OCI-M2 (cell line): ENCODE results near the gene MRPL23.

Source experiments
- DNase-seq: peaks from one replicate; lab custom pipeline; 2025; ENCODE audit not compliant: unreplicated experiment; lab: John Stamatoyannopoulos, UW

Gene MRPL23

DNA sequence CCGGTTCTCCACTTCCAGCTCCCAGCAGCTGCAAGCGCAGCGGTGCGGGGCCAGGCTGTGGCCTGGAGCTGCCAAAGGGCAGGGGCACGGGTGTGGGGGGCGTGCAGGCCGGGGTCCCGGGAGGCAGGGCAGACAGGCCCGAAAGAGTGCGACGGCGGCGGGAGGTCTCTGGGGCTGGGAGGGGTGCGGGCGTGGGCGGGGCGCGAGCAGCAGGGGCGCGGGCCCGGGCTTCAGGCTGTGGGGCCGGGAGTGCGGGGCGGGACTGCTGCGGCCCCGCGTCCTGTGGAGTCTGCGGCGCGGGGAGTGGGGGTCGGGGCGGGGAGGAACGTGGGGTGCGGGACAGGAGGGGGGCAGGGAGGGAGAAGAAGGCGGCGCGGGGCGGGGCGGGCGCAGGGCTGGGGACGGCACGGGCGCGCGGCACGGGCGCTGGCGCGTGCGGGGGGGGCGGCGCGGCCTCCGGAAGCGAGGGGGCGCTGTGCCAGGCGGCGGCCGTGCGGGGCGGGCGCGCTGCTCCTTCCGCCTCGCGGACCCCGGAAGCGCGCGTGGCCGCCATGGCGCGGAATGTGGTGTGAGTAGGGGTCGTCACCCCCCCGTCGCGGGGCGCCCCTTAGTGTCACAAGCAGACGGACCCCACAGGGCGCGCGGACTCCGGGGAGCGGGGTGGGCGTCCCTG lies at the start of gene MRPL23:
MRPL23 (plus strand) TSS at position 521 of the 673 bp plus-strand sequence; CDS start at position 552, 31 bp downstream.
- no peak for DNase-seq

GRCh38 chr11:1899090-1899489 lies 48.0 kb upstream of the MRPL23 start:
- no peak for DNase-seq

- DNase-seq, result no peak
These were observed 47.4 kb upstream of the MRPL23 start for GRCh38 chr11:1899686-1900085.

GRCh38 chr11:1906181-1906580 lies 41.0 kb upstream of the MRPL23 start:
- no peak for DNase-seq

- no peak for DNase-seq
These were observed 40.3 kb upstream of the MRPL23 start for GRCh38 chr11:1906611-1907423.

DNA sequence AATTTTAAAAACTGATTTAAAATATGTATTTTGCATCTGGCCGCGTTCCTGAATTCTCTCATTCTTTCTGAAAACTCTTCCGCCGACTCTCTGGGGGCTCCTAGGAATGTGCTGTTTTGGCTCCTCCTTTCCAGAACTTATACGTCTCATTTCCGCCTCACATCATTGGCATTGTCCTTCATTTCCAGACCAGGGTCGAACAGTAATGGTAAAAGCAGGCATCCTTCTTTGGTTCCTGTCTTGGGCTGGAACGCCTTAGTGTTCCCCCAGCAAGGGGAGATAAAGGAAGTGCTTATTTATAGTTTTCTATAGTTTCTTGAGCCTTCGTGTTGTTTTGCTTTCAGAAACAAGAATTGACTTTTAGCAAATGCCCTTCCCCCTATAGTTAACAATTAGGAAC lies 38.5 kb upstream of the MRPL23 start:
- DNase-seq, result no peak

- DNase-seq, result no peak
These were observed 37.6 kb upstream of the MRPL23 start for GRCh38 chr11:1909524-1909923.

DNA sequence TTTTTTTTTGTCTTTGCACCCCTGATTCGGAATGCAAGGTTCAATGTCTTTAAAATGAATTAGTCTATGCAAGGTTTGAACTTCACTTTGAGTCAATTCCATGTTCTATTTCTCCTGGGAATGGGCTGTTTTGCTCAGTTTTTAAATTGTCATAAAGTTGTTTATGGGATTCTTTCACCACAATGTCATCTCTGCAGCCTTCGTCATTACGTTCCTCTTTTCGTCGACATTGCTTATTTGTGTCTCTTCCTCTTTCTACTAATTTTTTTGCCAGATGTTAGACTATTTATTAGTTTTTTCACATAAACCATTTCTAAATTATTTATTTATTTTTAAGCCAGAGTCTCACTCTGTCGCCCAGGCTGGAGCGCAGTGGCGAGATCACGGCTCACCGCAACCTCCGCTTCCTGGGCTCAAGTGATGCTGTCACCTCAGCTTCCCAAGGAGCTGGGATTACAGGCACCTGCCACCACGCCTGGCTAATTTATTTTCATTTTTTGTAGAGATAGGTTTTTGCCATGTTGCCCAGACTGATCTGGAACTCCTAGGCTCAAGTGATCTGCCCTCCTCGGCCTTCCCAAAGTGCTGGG lies 34.7 kb upstream of the MRPL23 start:
- DNase-seq, result no peak

- no peak for DNase-seq
These were observed 33.7 kb upstream of the MRPL23 start for GRCh38 chr11:1913271-1914060.

GRCh38 chr11:1915795-1916131 lies 31.4 kb upstream of the MRPL23 start:
- DNase-seq, result no peak

DNA sequence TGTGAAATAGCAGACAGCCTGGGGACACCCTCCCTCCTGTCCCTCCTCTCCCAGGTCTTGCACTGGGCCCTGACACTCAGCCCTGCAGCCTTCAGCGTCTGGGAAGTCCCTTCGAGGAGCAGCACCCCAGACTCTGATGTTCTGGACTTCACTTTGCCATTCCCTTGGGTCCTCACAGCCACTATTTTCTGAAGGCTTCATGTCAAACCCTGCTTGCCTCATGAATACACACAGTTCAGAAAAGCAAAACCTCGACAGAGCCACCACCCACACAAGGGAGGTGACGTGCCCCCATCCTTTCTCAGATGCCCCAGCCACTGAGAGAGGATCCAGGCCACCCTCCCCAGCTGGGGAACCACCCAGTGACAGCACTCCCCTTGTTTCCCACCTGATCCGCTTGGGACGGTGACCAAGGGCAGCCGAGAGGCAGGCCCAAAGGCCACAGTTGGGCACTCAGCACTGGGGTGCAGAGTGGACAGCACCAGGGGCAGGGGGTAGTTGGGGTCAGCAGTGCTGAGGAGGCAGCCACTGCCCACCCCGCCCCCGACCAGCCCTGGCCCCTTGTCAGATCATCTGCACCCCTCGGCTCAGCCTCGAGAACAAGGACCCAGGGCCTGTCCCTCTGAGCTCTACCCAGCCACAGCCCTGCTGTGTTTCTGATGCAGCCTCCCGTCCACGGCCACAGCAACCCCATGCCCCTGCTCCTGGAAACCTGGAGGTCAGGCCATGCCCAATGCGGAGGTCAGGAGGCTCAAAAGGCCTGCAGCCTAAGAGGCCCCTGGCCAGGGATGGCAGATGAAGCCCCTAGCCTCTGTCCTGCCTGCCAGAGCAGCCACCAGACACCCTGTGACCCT lies 30.8 kb upstream of the MRPL23 start:
- DNase-seq, result no peak

GRCh38 chr11:1916986-1917522 lies 30.1 kb upstream of the MRPL23 start:
- no peak for DNase-seq

GRCh38 chr11:1917523-1918435 lies 29.4 kb upstream of the MRPL23 start:
- no peak for DNase-seq

- DNase-seq, result no peak
These were observed 28.5 kb upstream of the MRPL23 start for GRCh38 chr11:1918436-1919315.

- no peak for DNase-seq
These were observed 27.6 kb upstream of the MRPL23 start, which contains the start of gene TNNT3 for GRCh38 chr11:1919391-1920127. Gene TNNT3, plus strand, starts transcription at chr11:1919703. Its CDS starts 3,172 bp downstream, at chr11:1922875.

- no peak for DNase-seq
These were observed 26.8 kb upstream of the MRPL23 start for GRCh38 chr11:1920128-1920908.
